Neural crest cell (in vitro differentiated cells): ENCODE measurements around the gene FLACC1. TPM values are rescaled to one million over a fixed set of nuclear protein-coding genes. Genes with fewer than 3 reads are reported as not detected.

Experiments used
- DNase-seq: peaks from one replicate; pipeline ENCODE4 v3.0.0; 2021; ENCODE audit warnings: low read depth, mixed read lengths, low spot score
- H3K27ac Mint-ChIP-seq: one replicate; pipeline ENCODE4 v1.8.0; 2021; ENCODE audit warnings: mild to moderate bottlenecking, mixed read lengths; ENCODE audit not compliant: unreplicated experiment
- H3K27me3 Mint-ChIP-seq: 2 replicates; pipeline ENCODE4 v1.8.0; 2021; ENCODE audit warnings: low read depth, mild to moderate bottlenecking, mixed read lengths
- H3K36me3 Mint-ChIP-seq: 2 replicates; pipeline ENCODE4 v1.8.0; 2021; ENCODE audit warnings: low read depth, mild to moderate bottlenecking, mixed read lengths
- H3K4me1 Mint-ChIP-seq: 2 replicates; pipeline ENCODE4 v1.8.0; 2021; ENCODE audit warnings: mixed read lengths
- H3K4me3 Mint-ChIP-seq: one replicate; pipeline ENCODE4 v1.8.0; 2021; ENCODE audit warnings: mild to moderate bottlenecking, mixed read lengths
- H3K9me3 Mint-ChIP-seq: 2 replicates; pipeline ENCODE4 v1.8.0; 2021; ENCODE audit warnings: mixed read lengths
- total RNA-seq: library from RNA; stranded (reverse); gene quantifications from 2 replicates; pipeline ENCODE4 v1.2.1, GENCODE V29; 2021
- TF ChIP-seq, protein P1 (sequence below): fragments of 200-600 bp; sonication (generic); conservative IDR thresholded peaks from 2 replicates; pipeline ENCODE4 v1.5.0; 2021; ENCODE audit warnings: antibody characterized with exemption, mild to moderate bottlenecking

Gene FLACC1
- total RNA-seq, 1 donor from 2014 or later: 1.0 TPM

DNA sequence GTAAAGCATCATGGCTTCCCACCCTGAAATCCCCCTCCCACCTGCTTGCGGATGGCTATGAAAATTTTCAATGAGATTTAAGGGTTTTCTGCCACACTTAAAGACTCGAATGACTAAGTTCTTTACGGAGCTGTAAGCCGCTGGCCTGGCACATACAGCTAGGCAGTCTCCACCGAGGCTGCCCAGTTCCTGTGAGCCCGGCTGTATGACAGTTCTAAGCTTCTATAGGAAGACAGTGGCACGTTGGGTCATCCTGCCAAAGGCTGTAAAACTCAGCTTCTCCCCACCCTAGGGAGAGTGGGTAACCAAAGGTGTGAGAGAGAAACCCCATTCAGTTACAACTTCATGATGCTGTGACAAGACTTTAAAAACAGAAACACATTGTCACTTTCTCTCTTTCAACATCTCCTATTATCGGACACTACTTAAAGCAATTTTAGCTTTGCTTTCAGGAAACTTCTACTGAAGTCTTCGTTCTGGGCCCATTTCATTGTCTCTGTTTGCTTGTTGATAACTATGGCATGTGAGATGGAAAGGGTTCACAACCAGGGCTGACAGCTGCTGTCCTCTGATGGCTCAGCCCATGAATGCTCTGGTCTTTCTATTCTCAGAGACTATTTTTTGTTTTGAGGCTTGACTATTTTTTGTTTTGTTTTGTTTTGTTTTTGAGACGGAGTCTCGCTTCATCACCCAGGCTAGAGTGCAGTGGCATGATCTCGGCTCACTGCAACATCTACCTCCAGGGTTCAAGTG lies 89.7 kb downstream of the FLACC1 start:
- Mint-ChIP-seq H3K36me3 (no peaks in the 10 kb centered on the region), H3K9me3 (no peaks in the 10 kb centered on the region), H3K27ac (no peak overlapping the region), H3K4me1 (peaks cover 10% of the 10 kb centered on the region), H3K27me3 (no peaks in the 10 kb centered on the region), H3K4me3 (no peak overlapping the region)
- TF ChIP-seq, protein P1, sequence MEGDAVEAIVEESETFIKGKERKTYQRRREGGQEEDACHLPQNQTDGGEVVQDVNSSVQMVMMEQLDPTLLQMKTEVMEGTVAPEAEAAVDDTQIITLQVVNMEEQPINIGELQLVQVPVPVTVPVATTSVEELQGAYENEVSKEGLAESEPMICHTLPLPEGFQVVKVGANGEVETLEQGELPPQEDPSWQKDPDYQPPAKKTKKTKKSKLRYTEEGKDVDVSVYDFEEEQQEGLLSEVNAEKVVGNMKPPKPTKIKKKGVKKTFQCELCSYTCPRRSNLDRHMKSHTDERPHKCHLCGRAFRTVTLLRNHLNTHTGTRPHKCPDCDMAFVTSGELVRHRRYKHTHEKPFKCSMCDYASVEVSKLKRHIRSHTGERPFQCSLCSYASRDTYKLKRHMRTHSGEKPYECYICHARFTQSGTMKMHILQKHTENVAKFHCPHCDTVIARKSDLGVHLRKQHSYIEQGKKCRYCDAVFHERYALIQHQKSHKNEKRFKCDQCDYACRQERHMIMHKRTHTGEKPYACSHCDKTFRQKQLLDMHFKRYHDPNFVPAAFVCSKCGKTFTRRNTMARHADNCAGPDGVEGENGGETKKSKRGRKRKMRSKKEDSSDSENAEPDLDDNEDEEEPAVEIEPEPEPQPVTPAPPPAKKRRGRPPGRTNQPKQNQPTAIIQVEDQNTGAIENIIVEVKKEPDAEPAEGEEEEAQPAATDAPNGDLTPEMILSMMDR: no peak
- no peak for DNase-seq

GRCh38 chr2:201266629-201267028 lies 90.5 kb downstream of the FLACC1 start:
- H3K9me3 Mint-ChIP-seq: no peaks in the 10 kb centered on the region
- DNase-seq: no peak
- H3K27ac Mint-ChIP-seq: no peak overlapping the region
- H3K4me1 Mint-ChIP-seq: peaks cover 15% of the 10 kb centered on the region
- TF ChIP-seq, protein P1: no peak
- no peaks in the 10 kb centered on the region for H3K27me3 Mint-ChIP-seq
- no peak overlapping the region for H3K4me3 Mint-ChIP-seq
- H3K36me3 Mint-ChIP-seq: no peaks in the 10 kb centered on the region

DNA sequence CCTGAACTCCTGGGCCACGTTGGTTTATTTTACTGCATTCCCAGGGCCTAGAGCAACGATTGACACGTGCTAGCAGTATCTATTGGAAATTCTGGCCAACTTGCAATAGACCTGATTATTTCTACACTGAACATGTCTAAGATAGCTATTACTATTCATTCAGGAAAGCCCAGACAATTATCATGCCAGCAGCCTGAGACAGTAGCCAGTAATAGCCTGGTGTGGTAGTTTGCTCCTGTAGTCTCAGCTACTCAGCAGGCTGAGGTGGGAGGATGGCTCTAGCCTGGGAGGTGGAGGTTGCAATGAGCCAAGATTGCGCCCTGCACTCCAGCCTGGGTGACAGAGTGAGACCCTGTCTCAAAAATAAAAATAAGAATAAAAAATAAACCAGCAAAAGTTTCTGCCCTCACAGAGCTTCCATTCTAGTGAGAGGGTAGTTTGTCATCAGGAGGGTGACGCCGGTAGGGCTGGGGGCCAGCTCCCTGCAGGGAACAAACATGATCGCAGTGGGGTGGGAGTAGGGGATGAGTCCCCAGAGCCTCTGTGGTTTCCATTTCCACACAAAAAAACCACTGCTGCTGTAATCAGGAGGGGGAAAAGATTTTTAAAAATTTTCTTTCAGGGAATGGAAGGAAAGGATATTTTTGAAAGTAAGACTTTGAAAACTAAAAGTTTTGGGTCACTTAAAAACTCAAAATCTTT lies 92.5 kb downstream of the FLACC1 start:
- peaks cover 24% of the 10 kb centered on the region for H3K4me1 Mint-ChIP-seq
- TF ChIP-seq, protein P1: no peak
- no peaks in the 10 kb centered on the region for H3K27me3 Mint-ChIP-seq
- no peak overlapping the region for H3K4me3 Mint-ChIP-seq
- H3K9me3 Mint-ChIP-seq: peaks cover 3% of the 10 kb centered on the region
- no peaks in the 10 kb centered on the region for H3K36me3 Mint-ChIP-seq
- H3K27ac Mint-ChIP-seq: no peak overlapping the region
- no peak for DNase-seq

DNA sequence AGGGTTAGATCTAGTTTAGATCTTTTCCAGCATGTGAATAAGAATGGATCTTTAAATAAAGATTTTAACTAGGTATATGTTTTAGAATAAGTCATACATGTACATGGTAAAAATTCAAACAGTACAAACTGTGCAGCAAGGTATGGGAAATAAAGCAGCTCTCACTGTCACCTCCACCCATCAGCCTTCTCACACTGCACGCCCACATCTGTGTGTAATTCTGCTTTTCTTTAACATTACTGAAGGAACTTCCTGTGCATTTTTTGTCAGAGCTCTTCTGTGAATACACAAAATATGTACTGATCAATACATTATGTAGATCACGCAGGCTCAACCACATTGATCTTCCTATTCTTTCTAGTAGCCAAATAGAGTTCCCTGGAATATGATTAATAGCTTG lies 93.4 kb downstream of the FLACC1 start:
- H3K4me1 Mint-ChIP-seq: peaks cover 30% of the 10 kb centered on the region

DNA sequence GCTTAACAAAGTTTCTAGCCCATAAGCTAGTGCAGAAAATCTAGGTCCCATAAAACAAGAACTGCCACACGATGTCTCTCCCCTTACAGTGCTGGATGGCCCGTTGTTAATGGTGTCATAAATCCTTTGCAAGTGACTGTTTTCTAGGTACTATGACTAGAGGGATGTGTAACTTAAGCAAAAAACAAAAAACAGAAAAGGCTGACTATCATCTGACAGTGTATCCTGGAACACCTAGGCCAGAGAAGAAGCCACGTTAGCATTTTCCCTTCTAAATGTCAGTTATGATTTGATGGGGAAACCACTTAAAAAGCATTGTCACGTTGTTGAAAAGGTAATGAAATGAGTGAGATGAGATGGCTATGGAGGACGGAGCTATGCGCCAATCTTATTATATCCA lies 94.4 kb downstream of the FLACC1 start:
- Mint-ChIP-seq H3K9me3 (peaks cover 3% of the 10 kb centered on the region), H3K27ac (no peak overlapping the region), H3K36me3 (no peaks in the 10 kb centered on the region), H3K4me3 (no peak overlapping the region), H3K4me1 (peaks cover 41% of the 10 kb centered on the region), H3K27me3 (no peaks in the 10 kb centered on the region)
- DNase-seq: no peak
- TF ChIP-seq, protein P1: no peak

More for the DNA sequence above, 93.4 kb downstream of the FLACC1 start:
- Mint-ChIP-seq H3K36me3 (no peaks in the 10 kb centered on the region), H3K4me3 (no peak overlapping the region), H3K27ac (no peak overlapping the region), H3K27me3 (no peaks in the 10 kb centered on the region), H3K9me3 (peaks cover 3% of the 10 kb centered on the region)
- DNase-seq: no peak
- TF ChIP-seq, protein P1: no peak
